ENCODE data around the gene KDSR. TPM values are rescaled to one million over a fixed set of nuclear protein-coding genes. Genes with fewer than 3 reads are reported as not detected.

Gene KDSR
- total RNA-seq, 1 experiment from 2014 or later, result 493 TPM

DNA sequence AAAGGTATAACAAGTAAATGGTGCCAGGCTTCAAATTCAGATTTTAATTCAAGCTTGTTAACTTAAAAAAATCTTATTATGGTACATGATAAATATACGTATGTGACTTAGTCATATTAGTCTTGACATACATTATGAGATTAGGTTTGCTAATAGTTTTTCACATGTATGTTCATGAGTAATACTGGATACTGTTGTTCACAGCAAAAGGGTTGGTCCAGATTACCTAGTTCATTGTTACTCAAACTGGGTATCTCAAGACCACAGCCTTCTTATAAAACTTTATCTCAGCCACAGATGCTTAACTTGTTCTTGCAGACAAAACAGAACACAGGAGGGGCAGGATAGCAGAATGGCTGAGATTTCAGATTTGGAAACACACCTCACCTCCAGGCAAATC, 28.5 kb upstream of the KDSR start:
- Histone ChIP-seq H3K4me1 (ENCODE audit: insufficient read depth, low read length, poor library complexity, severe bottlenecking) (no peaks in the 10 kb centered on the region), H3K27ac (ENCODE audit: low read depth, low read length, poor library complexity, severe bottlenecking) (no peak overlapping the region), H3K4me3 (ENCODE audit: low read depth, low read length, poor library complexity, severe bottlenecking) (no peak overlapping the region), H3K9me3 (ENCODE audit: low read depth, low read length, poor library complexity, severe bottlenecking) (no peaks in the 10 kb centered on the region), H3K27me3 (replicated peaks; ENCODE audit: insufficient read depth, low read depth, low read length, poor library complexity) (no peaks in the 10 kb centered on the region), H3K36me3 (ENCODE audit: insufficient read depth, low read length, poor library complexity, severe bottlenecking) (peaks cover 91% of the 10 kb centered on the region)
- no peak for DNase-seq (ENCODE audit: low spot score)
- TF ChIP-seq CTCF (conservative IDR thresholded peaks at IDR 0.05; ENCODE audit: low read depth, low read length), result no peak
- no peak for TF ChIP-seq EZH2 (IDR thresholded peaks at IDR 0.05; ENCODE audit: borderline replicate concordance, low read depth, low read length, poor library complexity, severe bottlenecking)
- no TSS peak for BruUV-seq (replicated peaks)
- CTCF ChIA-PET, result no interaction called here
- intact Hi-C loops (cut with micrococcal nuclease; ENCODE audit: unreplicated experiment), result no loop called here
- POLR2A ChIA-PET (ENCODE audit: low non-redundant PET), result no interaction called here

- intact Hi-C loops (cut with micrococcal nuclease; ENCODE audit: unreplicated experiment), result no loop called here
- DNase-seq (ENCODE audit: low spot score), result no peak
- peaks cover 91% of the 10 kb centered on the region for H3K36me3 ChIP-seq (ENCODE audit: insufficient read depth, low read length, poor library complexity, severe bottlenecking)
- ChIA-PET POLR2A (ENCODE audit: low non-redundant PET) (no interaction called here), CTCF (no interaction called here)
- BruUV-seq (replicated peaks), result no TSS peak
- no peaks in the 10 kb centered on the region for H3K27me3 ChIP-seq (replicated peaks; ENCODE audit: insufficient read depth, low read depth, low read length, poor library complexity)
- no peak for TF ChIP-seq CTCF (conservative IDR thresholded peaks at IDR 0.05; ENCODE audit: low read depth, low read length)
- no peak for TF ChIP-seq EZH2 (IDR thresholded peaks at IDR 0.05; ENCODE audit: borderline replicate concordance, low read depth, low read length, poor library complexity, severe bottlenecking)
- H3K9me3 ChIP-seq (ENCODE audit: low read depth, low read length, poor library complexity, severe bottlenecking), result no peaks in the 10 kb centered on the region
- peak overlapping the region; percentile 22 for H3K27ac ChIP-seq (ENCODE audit: low read depth, low read length, poor library complexity, severe bottlenecking)
- H3K4me3 ChIP-seq (ENCODE audit: low read depth, low read length, poor library complexity, severe bottlenecking), result no peak overlapping the region
- no peaks in the 10 kb centered on the region for H3K4me1 ChIP-seq (ENCODE audit: insufficient read depth, low read length, poor library complexity, severe bottlenecking)
Measured at GRCh38 chr18:63394954-63395353, 27.9 kb upstream of the KDSR start.

DNA sequence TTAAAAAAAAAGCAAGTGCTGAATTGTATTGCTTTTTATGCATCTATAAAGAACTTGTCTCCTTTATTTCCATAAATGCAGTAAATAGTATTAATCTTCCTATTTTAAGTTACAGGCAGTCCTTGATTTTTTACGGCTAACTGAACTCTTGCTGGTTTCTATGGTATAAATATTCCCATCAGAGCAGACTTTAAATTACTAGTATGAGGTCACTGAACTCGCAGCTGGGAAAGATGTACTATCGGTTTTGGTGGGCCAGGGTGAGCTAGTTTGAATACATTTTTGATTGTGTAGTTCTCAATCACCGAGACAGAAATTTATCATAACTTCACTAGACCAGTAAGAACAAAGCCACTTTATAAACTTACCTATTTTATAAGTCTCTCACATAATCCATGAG, 20.9 kb upstream of the KDSR start:
- BruUV-seq (replicated peaks), result no TSS peak
- no peak for DNase-seq (ENCODE audit: low spot score)
- POLR2A ChIA-PET (ENCODE audit: low non-redundant PET), result no interaction called here
- intact Hi-C loops (cut with micrococcal nuclease; ENCODE audit: unreplicated experiment), result no loop called here
- no peak overlapping the region for H3K4me3 ChIP-seq (ENCODE audit: low read depth, low read length, poor library complexity, severe bottlenecking)
- peaks cover 7% of the 10 kb centered on the region for H3K4me1 ChIP-seq (ENCODE audit: insufficient read depth, low read length, poor library complexity, severe bottlenecking)
- no peaks in the 10 kb centered on the region for H3K27me3 ChIP-seq (replicated peaks; ENCODE audit: insufficient read depth, low read depth, low read length, poor library complexity)
- CTCF ChIA-PET, result no interaction called here
- H3K9me3 ChIP-seq (ENCODE audit: low read depth, low read length, poor library complexity, severe bottlenecking), result peaks cover 5% of the 10 kb centered on the region
- peaks cover 40% of the 10 kb centered on the region for H3K36me3 ChIP-seq (ENCODE audit: insufficient read depth, low read length, poor library complexity, severe bottlenecking)
- no peak for TF ChIP-seq EZH2 (IDR thresholded peaks at IDR 0.05; ENCODE audit: borderline replicate concordance, low read depth, low read length, poor library complexity, severe bottlenecking)
- TF ChIP-seq CTCF (conservative IDR thresholded peaks at IDR 0.05; ENCODE audit: low read depth, low read length), result no peak
- H3K27ac ChIP-seq (ENCODE audit: low read depth, low read length, poor library complexity, severe bottlenecking), result peak overlapping the region; percentile 26
